ENCODE data around the gene PDHX.
A peak's percentile ranks its signal among the peaks of the same experiment; 100 is the strongest.

DNA sequence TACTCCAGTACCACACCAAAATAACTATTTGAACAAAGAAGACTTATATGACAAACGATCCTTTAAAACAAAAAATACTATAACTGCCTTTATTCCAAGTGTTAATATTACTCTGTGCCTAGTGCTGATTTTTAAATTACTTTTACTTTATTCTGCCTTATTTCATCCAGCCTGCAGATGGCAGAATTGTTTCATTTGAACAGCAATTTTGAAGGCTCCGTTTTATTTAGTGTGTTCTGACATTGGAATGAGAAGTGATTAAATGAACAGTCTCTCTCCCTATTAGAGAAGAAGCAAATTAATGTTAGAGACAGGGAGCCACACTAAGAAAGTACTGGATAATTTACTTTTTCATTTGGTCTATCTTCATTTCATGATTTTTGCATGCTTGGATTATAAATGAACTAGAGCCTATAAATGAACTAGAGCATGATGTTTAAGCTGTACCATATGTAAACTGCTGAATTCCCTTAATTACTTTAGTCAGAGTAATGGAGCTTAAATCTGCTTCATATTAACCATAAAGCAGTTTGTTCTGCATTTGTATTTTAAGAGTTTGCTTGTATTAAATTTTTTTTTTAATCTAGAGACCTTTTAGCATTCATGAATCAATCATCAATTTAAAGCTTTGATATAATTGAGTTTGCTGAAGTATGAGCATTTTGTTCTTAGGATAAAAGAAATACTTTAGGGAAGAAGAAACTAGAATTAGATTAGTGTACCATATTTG, 9.8 kb downstream of the PDHX start:
- TF ChIP-seq, protein P1, sequence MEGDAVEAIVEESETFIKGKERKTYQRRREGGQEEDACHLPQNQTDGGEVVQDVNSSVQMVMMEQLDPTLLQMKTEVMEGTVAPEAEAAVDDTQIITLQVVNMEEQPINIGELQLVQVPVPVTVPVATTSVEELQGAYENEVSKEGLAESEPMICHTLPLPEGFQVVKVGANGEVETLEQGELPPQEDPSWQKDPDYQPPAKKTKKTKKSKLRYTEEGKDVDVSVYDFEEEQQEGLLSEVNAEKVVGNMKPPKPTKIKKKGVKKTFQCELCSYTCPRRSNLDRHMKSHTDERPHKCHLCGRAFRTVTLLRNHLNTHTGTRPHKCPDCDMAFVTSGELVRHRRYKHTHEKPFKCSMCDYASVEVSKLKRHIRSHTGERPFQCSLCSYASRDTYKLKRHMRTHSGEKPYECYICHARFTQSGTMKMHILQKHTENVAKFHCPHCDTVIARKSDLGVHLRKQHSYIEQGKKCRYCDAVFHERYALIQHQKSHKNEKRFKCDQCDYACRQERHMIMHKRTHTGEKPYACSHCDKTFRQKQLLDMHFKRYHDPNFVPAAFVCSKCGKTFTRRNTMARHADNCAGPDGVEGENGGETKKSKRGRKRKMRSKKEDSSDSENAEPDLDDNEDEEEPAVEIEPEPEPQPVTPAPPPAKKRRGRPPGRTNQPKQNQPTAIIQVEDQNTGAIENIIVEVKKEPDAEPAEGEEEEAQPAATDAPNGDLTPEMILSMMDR (conservative IDR thresholded peaks at IDR 0.05; ENCODE audit: low read depth, low read length), result peak; percentile 98
- TF ChIP-seq EZH2 (IDR thresholded peaks at IDR 0.05; ENCODE audit: borderline replicate concordance, low read depth, low read length, poor library complexity, severe bottlenecking), result no peak
